ENCODE data around the gene OSBPL9.
"Not testable (repeated sequence)": the region's sequence is repeated elsewhere in the genome, so short reads cannot be mapped to it uniquely, and the experiment has no call there.

OSBPL9 gene

DNA sequence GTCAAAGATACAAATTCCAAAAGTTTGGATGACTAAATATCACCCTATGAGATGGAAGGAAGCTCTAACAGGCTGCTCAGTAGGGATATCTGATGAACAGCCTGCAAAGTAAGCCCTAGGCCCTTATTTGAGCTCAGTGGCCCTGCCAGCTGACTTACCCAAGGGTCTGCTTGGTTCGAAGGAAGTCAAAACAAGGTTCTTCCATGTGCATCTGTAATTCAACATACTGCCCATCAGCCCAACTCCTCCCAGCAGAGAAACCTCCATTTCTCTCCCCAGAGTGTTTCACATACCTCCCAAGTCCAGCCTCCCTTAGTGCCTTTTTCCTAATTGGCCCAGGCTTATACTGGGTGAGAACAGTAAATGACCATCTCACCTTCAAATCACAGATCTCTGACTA, 175.0 kb downstream of the OSBPL9 start:
- in situ Hi-C loops (cut with HindIII; ENCODE audit: low pct_ligation_motif_present, low pct_unique_long_range_greater_than_20kb, low sequenced_read_pairs), result no loop called here
- DNase-seq, result no peak

GRCh38 chr1:51792864-51793263, 176.0 kb downstream of the OSBPL9 start:
- DNase-seq, result no peak
- in situ Hi-C loops (cut with HindIII; ENCODE audit: low pct_ligation_motif_present, low pct_unique_long_range_greater_than_20kb, low sequenced_read_pairs), result no loop called here

- no peak for DNase-seq
- in situ Hi-C loops (cut with HindIII; ENCODE audit: low pct_ligation_motif_present, low pct_unique_long_range_greater_than_20kb, low sequenced_read_pairs), result no loop called here
These were observed 177.4 kb downstream of the OSBPL9 start for GRCh38 chr1:51794260-51794659.

DNA sequence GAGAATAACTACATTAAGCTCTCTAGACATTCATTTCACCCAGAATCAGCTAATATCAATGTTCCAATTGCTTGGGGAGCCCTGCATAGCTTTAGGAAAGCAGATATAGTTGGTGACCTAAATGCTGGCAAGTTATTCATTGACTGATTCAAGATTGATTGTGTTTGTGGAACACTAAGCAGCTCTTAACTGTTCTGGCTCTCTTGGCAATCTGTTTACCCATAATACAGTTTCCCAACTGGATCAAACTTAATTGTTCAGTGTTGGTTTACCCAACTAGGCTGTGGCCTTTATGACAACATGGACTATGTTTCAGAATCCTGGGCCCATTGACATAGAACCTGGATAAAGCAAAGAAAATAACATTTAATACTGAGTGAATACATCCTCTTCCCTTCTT, 178.0 kb downstream of the OSBPL9 start:
- DNase-seq, result no peak
- in situ Hi-C loops (cut with HindIII; ENCODE audit: low pct_ligation_motif_present, low pct_unique_long_range_greater_than_20kb, low sequenced_read_pairs), result no loop called here

- no peak for DNase-seq
- in situ Hi-C loops (cut with HindIII; ENCODE audit: low pct_ligation_motif_present, low pct_unique_long_range_greater_than_20kb, low sequenced_read_pairs), result no loop called here
These were observed 182.5 kb downstream of the OSBPL9 start for GRCh38 chr1:51799372-51799771.

DNA sequence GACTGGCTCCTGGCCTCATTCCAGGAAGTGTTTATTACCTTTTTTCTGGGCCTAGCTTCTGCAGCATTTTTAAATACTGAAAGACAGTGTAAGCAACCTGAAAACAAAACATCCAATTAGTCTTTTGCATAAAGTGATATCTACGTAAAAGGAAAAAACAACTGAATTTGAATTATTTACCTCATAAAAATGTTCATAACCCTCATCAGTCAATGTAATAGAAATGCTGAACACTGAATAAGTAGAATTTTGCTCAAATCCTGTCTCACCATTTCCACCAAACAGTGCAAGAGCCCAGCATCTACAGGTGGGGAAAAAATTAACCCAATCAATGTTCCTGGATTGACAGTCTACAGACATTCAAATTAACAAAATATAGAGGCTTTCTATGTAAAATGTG, 197.6 kb downstream of the OSBPL9 start:
- DNase-seq, result no peak
- in situ Hi-C loops (cut with HindIII; ENCODE audit: low pct_ligation_motif_present, low pct_unique_long_range_greater_than_20kb, low sequenced_read_pairs), result no loop called here

DNA sequence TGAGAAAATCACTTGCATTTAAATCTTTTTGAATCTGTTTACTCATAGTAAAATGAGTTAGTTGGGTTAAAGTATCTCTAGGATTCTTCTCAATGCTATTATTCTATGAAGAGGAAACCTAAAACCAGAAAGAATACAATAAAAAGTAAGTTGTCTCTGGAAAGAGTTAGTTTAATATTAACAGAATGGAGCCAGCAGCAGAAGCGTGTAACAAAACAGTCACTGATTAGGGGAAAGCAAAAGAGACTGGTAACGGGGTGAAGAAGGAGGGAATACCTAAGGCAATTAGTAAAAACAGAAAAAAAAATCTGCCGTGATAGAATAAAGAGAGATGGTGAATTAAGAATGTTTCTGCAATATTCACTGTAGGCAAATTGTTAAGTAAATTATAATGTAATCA, 201.6 kb downstream of the OSBPL9 start:
- DNase-seq, result peak; percentile 48
- in situ Hi-C loops (cut with HindIII; ENCODE audit: low pct_ligation_motif_present, low pct_unique_long_range_greater_than_20kb, low sequenced_read_pairs), result no loop called here

- peak; percentile 35 for DNase-seq
- in situ Hi-C loops (cut with HindIII; ENCODE audit: low pct_ligation_motif_present, low pct_unique_long_range_greater_than_20kb, low sequenced_read_pairs), result not testable (repeated sequence)
These were observed 202.1 kb downstream of the OSBPL9 start for GRCh38 chr1:51819021-51819420.

DNA sequence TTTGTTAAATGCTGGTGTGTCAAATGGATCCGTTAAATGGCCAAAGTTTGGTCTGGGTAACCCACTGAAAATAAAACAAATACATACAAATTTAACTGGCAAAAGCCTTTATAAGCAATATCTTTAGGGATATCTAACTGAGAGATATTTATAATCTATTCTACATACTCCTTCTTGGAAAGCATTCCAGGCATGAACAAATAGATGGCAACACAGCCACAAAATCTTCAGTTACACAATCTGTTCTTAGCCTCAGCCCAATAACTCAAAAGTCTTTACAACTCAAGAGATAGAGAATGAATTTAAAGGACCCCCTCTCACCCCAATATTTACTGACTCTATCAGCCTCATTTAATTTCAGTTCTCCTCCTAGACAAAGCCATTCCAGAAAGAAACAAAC, 202.9 kb downstream of the OSBPL9 start:
- in situ Hi-C loops (cut with HindIII; ENCODE audit: low pct_ligation_motif_present, low pct_unique_long_range_greater_than_20kb, low sequenced_read_pairs), result no loop called here
- no peak for DNase-seq

DNA sequence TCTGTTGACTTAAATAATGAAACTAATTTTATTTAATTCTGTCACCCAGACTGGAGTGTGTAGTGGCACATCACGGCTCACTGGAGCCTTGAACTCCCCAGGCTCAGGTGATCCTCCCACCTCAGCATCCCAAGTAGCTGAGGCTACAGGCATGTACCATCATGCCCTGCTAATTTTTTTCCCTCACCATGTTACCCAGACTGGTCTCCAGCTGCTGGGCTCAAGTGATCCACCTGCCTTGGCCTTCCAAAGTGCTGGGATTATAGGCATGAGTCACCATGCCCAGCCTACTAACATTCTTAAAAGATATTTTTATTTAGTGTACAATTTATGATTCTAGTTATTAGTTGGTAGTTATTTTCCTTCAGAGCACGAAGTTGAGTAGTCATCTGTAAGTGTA, 212.2 kb downstream of the OSBPL9 start:
- no peak for DNase-seq
- in situ Hi-C loops (cut with HindIII; ENCODE audit: low pct_ligation_motif_present, low pct_unique_long_range_greater_than_20kb, low sequenced_read_pairs), result no loop called here

- in situ Hi-C loops (cut with HindIII; ENCODE audit: low pct_ligation_motif_present, low pct_unique_long_range_greater_than_20kb, low sequenced_read_pairs), result no loop called here
- DNase-seq, result no peak
These were observed 216.8 kb downstream of the OSBPL9 start for GRCh38 chr1:51833700-51834099.

DNA sequence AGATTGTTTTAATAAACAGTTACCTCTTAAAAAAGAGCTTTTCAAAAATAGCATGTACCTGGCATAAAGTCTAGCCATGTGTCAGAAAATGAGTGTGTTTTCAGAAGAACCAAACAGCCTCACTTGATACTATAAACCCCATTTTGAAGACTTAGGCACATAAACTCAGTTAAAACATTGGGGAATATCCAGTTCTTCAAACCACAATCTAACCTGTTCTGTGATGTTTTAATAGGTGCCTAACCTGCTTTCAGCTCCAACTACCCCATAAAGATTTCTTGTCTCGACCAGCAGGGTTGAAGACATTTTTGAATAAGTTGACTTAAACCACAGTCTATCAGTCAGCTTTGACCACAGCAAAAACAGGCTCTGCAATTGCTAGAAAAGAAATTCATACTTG, 220.4 kb downstream of the OSBPL9 start:
- in situ Hi-C loops (cut with HindIII; ENCODE audit: low pct_ligation_motif_present, low pct_unique_long_range_greater_than_20kb, low sequenced_read_pairs), result no loop called here
- no peak for DNase-seq
